ENCODE measurements around the gene PRDX5. TPM values are rescaled to one million over a fixed set of nuclear protein-coding genes. Genes with fewer than 3 reads are reported as not detected.

Gene PRDX5
- total and polyA plus RNA-seq, 2 experiments from 2014 or later: 260 to 436 TPM

DNA sequence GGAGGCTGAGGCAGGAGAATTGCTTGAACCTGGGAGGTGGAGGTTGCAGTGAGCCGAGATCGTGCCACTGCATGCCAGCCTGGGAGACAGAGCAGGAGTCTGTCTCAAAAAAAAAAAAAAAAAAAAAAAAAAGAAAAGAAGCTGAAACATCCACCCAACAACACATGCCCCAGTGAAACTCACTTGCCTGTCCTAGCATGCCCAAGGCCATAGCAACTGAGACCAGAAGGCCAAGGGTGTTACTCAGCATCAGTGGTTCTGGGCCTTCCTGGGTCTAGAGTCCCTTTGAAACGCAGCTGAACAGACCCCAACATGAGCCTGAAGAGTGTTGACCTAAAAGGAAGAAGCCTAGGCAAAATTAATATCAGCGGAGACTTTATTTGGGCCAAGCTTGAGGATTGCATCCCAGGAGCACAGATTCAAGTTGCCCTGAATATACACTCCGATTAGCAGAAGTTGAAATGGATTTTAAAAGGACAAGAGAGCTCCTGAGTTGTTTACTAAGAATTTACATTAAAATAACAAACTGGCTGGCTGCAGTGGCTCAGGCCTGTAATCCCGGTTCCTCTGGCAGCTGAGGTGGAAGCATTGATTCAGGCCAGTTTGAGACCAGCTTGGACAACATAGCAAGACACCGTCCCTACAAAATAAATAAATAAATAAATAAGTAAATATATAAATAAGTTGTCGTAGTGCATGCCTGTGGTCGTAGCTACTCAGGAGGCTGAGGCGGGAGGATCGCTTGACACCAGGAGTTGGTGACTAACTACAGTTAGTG is 7.0 kb downstream of the PRDX5 start:
- no peak overlapping the region for H2AFZ ChIP-seq
- H3K27ac ChIP-seq: no peak overlapping the region
- no peak overlapping the region for H3K4me2 ChIP-seq (ENCODE audit: unreplicated experiment)
- H3K79me2 ChIP-seq (ENCODE audit: insufficient read depth): peaks cover 3% of the 10 kb centered on the region; the same call in 1 of the 2 replicates
- no peaks in the 10 kb centered on the region for H3K27me3 ChIP-seq (replicated peaks; ENCODE audit: insufficient read depth)
- 0 out of 2 replicates have a peak, but pooled peaks cover 4% of the 10 kb centered on the region for H3K36me3 ChIP-seq (ENCODE audit: low read depth)
- H3K4me1 ChIP-seq (ENCODE audit: insufficient read depth): no peaks in the 10 kb centered on the region
- H3K4me3 ChIP-seq: no peak overlapping the region
- H3K9me3 ChIP-seq (ENCODE audit: low read depth): no peaks in the 10 kb centered on the region
- no peaks in the 10 kb centered on the region for H3F3A ChIP-seq (ENCODE audit: insufficient read depth)
- no peak overlapping the region for H3K9ac ChIP-seq
- in situ Hi-C loops (cut with MboI): no loop called here
- no peaks in the 10 kb centered on the region for H4K20me1 ChIP-seq (ENCODE audit: insufficient read depth)
- TF ChIP-seq EZH2 (IDR thresholded peaks at IDR 0.05; ENCODE audit: insufficient read depth, poor library complexity, severe bottlenecking) (no peak), EZH2phosphoT487 (IDR thresholded peaks at IDR 0.05; ENCODE audit: insufficient read depth, low read depth) (no peak)
- DNase-seq: no peak
- no peaks in the 10 kb centered on the region for H3K9me2 ChIP-seq (ENCODE audit: insufficient read depth)
- WGBS, 2 experiments (ENCODE audit: low coverage in 1 of 2, low lambda C conversion rate in 2 of 2, missing lambda C conversion rate in 2 of 2): 74 to 78% methylated on average over 11 of the region's 11 CpGs

DNA sequence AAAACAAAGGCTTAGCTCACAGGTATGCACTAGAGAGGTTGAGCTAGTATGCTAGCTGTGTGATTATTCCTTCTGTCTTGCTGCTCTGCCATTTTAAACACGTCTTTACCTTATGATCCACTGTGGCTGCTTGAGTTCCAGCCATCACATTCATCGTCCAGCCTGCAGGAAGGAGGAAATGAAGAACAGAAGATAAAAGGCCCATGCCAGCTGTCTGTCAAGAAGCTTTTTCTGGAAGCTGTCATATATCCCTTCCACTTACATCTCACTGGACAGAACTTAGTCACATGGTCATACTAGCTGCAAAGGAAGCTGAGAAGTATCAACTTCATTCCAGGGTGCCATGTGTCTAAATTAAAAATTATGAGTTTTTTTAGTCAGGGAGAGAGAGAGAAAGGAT is 9.5 kb downstream of the PRDX5 start:
- Histone ChIP-seq H3K4me3 (no peak overlapping the region), H3F3A (ENCODE audit: insufficient read depth) (no peaks in the 10 kb centered on the region), H3K79me2 (ENCODE audit: insufficient read depth) (no peaks in the 10 kb centered on the region), H3K4me1 (ENCODE audit: insufficient read depth) (peaks cover 9% of the 10 kb centered on the region), H3K27ac (no peak overlapping the region), H2AFZ (no peak overlapping the region), H4K20me1 (ENCODE audit: insufficient read depth) (no peaks in the 10 kb centered on the region), H3K9me3 (ENCODE audit: low read depth) (no peaks in the 10 kb centered on the region), H3K36me3 (ENCODE audit: low read depth) (no peaks in the 10 kb centered on the region), H3K27me3 (replicated peaks; ENCODE audit: insufficient read depth) (no peaks in the 10 kb centered on the region), H3K9ac (no peak overlapping the region), H3K4me2 (ENCODE audit: unreplicated experiment) (no peak overlapping the region), H3K9me2 (ENCODE audit: insufficient read depth) (no peaks in the 10 kb centered on the region)
- in situ Hi-C loops (cut with MboI): no loop called here
- no peak for DNase-seq
- no peak for TF ChIP-seq EZH2phosphoT487 (IDR thresholded peaks at IDR 0.05; ENCODE audit: insufficient read depth, low read depth)
- no peak for TF ChIP-seq EZH2 (IDR thresholded peaks at IDR 0.05; ENCODE audit: insufficient read depth, poor library complexity, severe bottlenecking)
- 71 to 77% methylated on average over 2 of the region's 2 CpGs for WGBS, 2 experiments (ENCODE audit: low coverage in 1 of 2, low lambda C conversion rate in 2 of 2, missing lambda C conversion rate in 2 of 2)

DNA sequence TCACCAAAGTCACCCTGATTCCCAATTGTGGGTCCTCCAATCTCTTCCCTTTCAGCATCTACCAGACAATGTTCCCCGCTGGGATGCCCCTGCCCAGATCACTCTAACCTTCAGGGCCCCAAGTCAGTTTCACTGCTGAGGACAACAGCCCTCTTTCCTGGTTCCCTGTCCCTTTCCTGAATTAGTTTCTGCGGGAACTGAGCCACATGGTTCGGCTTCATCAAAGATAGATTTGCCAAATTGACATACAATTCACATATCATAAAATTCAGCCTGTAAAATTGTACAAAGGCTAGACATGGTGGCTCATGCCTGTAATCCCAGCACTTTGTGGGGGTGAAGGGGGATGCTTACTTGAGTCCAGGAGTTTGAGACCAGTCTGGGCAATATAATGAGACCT is 10.1 kb downstream of the PRDX5 start:
- Histone ChIP-seq H3K79me2 (ENCODE audit: insufficient read depth) (no peaks in the 10 kb centered on the region), H3K4me1 (ENCODE audit: insufficient read depth) (peaks cover 9% of the 10 kb centered on the region), H3K9ac (no peak overlapping the region), H3K9me2 (ENCODE audit: insufficient read depth) (no peaks in the 10 kb centered on the region), H3K9me3 (ENCODE audit: low read depth) (no peaks in the 10 kb centered on the region), H3K4me3 (no peak overlapping the region), H3K27ac (no peak overlapping the region), H3K36me3 (ENCODE audit: low read depth) (no peaks in the 10 kb centered on the region), H2AFZ (no peak overlapping the region), H3K27me3 (replicated peaks; ENCODE audit: insufficient read depth) (no peaks in the 10 kb centered on the region), H3K4me2 (ENCODE audit: unreplicated experiment) (no peak overlapping the region), H4K20me1 (ENCODE audit: insufficient read depth) (no peaks in the 10 kb centered on the region), H3F3A (ENCODE audit: insufficient read depth) (no peaks in the 10 kb centered on the region)
- WGBS, 2 experiments (ENCODE audit: low coverage in 1 of 2, low lambda C conversion rate in 2 of 2, missing lambda C conversion rate in 2 of 2): 76% methylated on average over 3 of the region's 3 CpGs
- TF ChIP-seq EZH2 (IDR thresholded peaks at IDR 0.05; ENCODE audit: insufficient read depth, poor library complexity, severe bottlenecking) (no peak), EZH2phosphoT487 (IDR thresholded peaks at IDR 0.05; ENCODE audit: insufficient read depth, low read depth) (no peak)
- in situ Hi-C loops (cut with MboI): no loop called here
- DNase-seq: no peak

DNA sequence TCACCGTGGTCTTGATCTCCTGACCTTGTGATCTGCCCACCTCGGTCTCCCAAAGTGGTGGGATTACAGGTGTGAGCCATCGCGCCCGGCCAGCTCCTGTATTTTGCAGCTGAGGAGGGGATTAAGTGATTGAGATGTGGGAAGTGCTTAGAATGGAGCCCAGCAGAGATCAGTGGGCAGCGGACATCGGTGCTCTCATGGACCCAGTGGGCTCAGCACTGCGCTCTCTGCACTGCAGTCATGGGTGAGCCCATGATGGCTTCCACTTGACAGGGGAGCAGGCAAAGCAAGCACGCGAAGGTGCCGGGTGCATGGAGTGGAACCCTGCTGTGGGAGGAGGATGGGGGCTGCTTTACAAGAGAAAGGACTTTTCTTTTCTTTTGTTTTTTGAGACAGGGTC is 13.0 kb downstream of the PRDX5 start:
- WGBS, 2 experiments (ENCODE audit: low coverage in 1 of 2, low lambda C conversion rate in 2 of 2, missing lambda C conversion rate in 2 of 2): 77 to 84% methylated on average over 10 to 11 of the region's 11 CpGs
- in situ Hi-C loops (cut with MboI): no loop called here
- no peak for TF ChIP-seq EZH2phosphoT487 (IDR thresholded peaks at IDR 0.05; ENCODE audit: insufficient read depth, low read depth)
- no peak for TF ChIP-seq EZH2 (IDR thresholded peaks at IDR 0.05; ENCODE audit: insufficient read depth, poor library complexity, severe bottlenecking)

More for the DNA sequence above, 13.0 kb downstream of the PRDX5 start:
- H3K4me3 ChIP-seq: no peak overlapping the region
- H3K79me2 ChIP-seq (ENCODE audit: insufficient read depth): no peaks in the 10 kb centered on the region
- H3F3A ChIP-seq (ENCODE audit: insufficient read depth): no peaks in the 10 kb centered on the region
- H3K27me3 ChIP-seq (replicated peaks; ENCODE audit: insufficient read depth): no peaks in the 10 kb centered on the region
- no peaks in the 10 kb centered on the region for H3K36me3 ChIP-seq (ENCODE audit: low read depth)
- H3K9me3 ChIP-seq (ENCODE audit: low read depth): no peaks in the 10 kb centered on the region
- no peak overlapping the region for H3K9ac ChIP-seq
- no peak overlapping the region for H2AFZ ChIP-seq
- H3K9me2 ChIP-seq (ENCODE audit: insufficient read depth): no peaks in the 10 kb centered on the region
- H3K27ac ChIP-seq: no peak overlapping the region
- no peak overlapping the region for H3K4me2 ChIP-seq (ENCODE audit: unreplicated experiment)
- no peaks in the 10 kb centered on the region for H4K20me1 ChIP-seq (ENCODE audit: insufficient read depth)
- no peak for DNase-seq
- H3K4me1 ChIP-seq (ENCODE audit: insufficient read depth): peaks cover 9% of the 10 kb centered on the region

Data from GM23248 (cell line).